GM19351 (cell line): Measurements from ENCODE around the gene ARHGAP10.

Source experiments
- ATAC-seq: cut with Tn5 transposase; IDR thresholded peaks from one replicate; pipeline ENCODE4 v1.9.1; 2021; ENCODE audit warnings: mild to moderate bottlenecking, moderate library complexity; ENCODE audit not compliant: unreplicated experiment

Gene ARHGAP10

GRCh38 chr4:147764337-147764736 lies 32.4 kb downstream of the ARHGAP10 start:
- ATAC-seq = no peak

GRCh38 chr4:147765121-147765529 lies 33.2 kb downstream of the ARHGAP10 start:
- ATAC-seq = no peak

GRCh38 chr4:147768113-147768512 lies 36.2 kb downstream of the ARHGAP10 start:
- ATAC-seq = no peak

GRCh38 chr4:147769386-147769785 lies 37.5 kb downstream of the ARHGAP10 start:
- ATAC-seq = no peak

GRCh38 chr4:147770831-147771230 lies 38.9 kb downstream of the ARHGAP10 start:
- no peak for ATAC-seq

GRCh38 chr4:147772056-147772455 lies 40.2 kb downstream of the ARHGAP10 start:
- ATAC-seq = no peak

GRCh38 chr4:147772459-147772969 lies 40.6 kb downstream of the ARHGAP10 start:
- ATAC-seq = no peak

- ATAC-seq = peak; percentile 64
These were observed 41.6 kb downstream of the ARHGAP10 start for GRCh38 chr4:147773261-147774184.

- no peak for ATAC-seq
These were observed 44.8 kb downstream of the ARHGAP10 start for GRCh38 chr4:147776716-147777115.

GRCh38 chr4:147777456-147778091 lies 45.7 kb downstream of the ARHGAP10 start:
- no peak for ATAC-seq

GRCh38 chr4:147778942-147779341 lies 47.1 kb downstream of the ARHGAP10 start:
- ATAC-seq = peak; percentile 43

- ATAC-seq = no peak
These were observed 47.6 kb downstream of the ARHGAP10 start for GRCh38 chr4:147779451-147779850.

- ATAC-seq = peak; percentile 66
These were observed 48.4 kb downstream of the ARHGAP10 start for GRCh38 chr4:147780137-147780777.

GRCh38 chr4:147782087-147782781 lies 50.3 kb downstream of the ARHGAP10 start:
- ATAC-seq = no peak

GRCh38 chr4:147785129-147785528 lies 53.2 kb downstream of the ARHGAP10 start:
- no peak for ATAC-seq

- peak; percentile 82 for ATAC-seq
These were observed 54.1 kb downstream of the ARHGAP10 start for GRCh38 chr4:147786031-147786430.

GRCh38 chr4:147786531-147786930 lies 54.6 kb downstream of the ARHGAP10 start:
- ATAC-seq = no peak

- no peak for ATAC-seq
These were observed 55.3 kb downstream of the ARHGAP10 start for GRCh38 chr4:147787204-147787603.

- ATAC-seq = no peak
These were observed 56.9 kb downstream of the ARHGAP10 start for GRCh38 chr4:147788791-147789190.

- ATAC-seq = no peak
These were observed 57.7 kb downstream of the ARHGAP10 start for GRCh38 chr4:147789596-147789995.

- no peak for ATAC-seq
These were observed 58.5 kb downstream of the ARHGAP10 start for GRCh38 chr4:147790412-147790811.
